Trophoblast cell (in vitro differentiated cells and primary cell): Measurements from ENCODE around the gene KIAA1614.
A peak's percentile ranks its signal among the peaks of the same experiment; 100 is the strongest.

Source experiments
- DNase-seq, 2 donors: peaks; one replicate each; pipeline ENCODE4 v3.0.0-alpha.2; 2016
- H2AFZ ChIP-seq: 2 replicates; pipeline ENCODE4 v1.6.1; 2013; ENCODE audit warnings: low read length, moderate library complexity, mild to moderate bottlenecking; ENCODE audit not compliant: insufficient read depth, poor library complexity
- H2AK5ac ChIP-seq: 2 replicates; pipeline ENCODE4 v1.6.1; 2013; ENCODE audit warnings: mild to moderate bottlenecking, low read length
- H2BK120ac ChIP-seq: 2 replicates; pipeline ENCODE4 v1.6.1; 2013; ENCODE audit warnings: low read length, mild to moderate bottlenecking, moderate library complexity; ENCODE audit not compliant: insufficient read depth, poor library complexity
- H2BK12ac ChIP-seq: 2 replicates; pipeline ENCODE4 v1.6.1; 2013; ENCODE audit warnings: mild to moderate bottlenecking, low read length, moderate library complexity
- H2BK5ac ChIP-seq: 2 replicates; pipeline ENCODE4 v1.6.1; 2013; ENCODE audit warnings: low read length, low read depth, moderate library complexity, mild to moderate bottlenecking; ENCODE audit not compliant: poor library complexity
- H3K14ac ChIP-seq: 2 replicates; pipeline ENCODE4 v1.6.1; 2013; ENCODE audit warnings: mild to moderate bottlenecking, low read length
- H3K18ac ChIP-seq: 2 replicates; pipeline ENCODE4 v1.6.1; 2013; ENCODE audit warnings: mild to moderate bottlenecking, low read length
- H3K23ac ChIP-seq: 2 replicates; pipeline ENCODE4 v1.6.1; 2013; ENCODE audit warnings: low read length
- H3K27ac ChIP-seq: 2 replicates; pipeline ENCODE4 v1.5.1; 2013; ENCODE audit warnings: low read depth, mild to moderate bottlenecking, inconsistent platforms, low read length, moderate library complexity
- H3K27me3 ChIP-seq: 2 replicates; pipeline ENCODE4 v1.6.1; 2013; ENCODE audit warnings: inconsistent platforms, mild to moderate bottlenecking, low read length, moderate library complexity; ENCODE audit not compliant: insufficient read depth
- H3K36me3 ChIP-seq, 2 experiments: 1 replicate in 1 of 2; 2 replicates in 1 of 2; pipeline ENCODE4 v1.6.1; 2013; ENCODE audit warnings: low read length in 2 of 2, mild to moderate bottlenecking in 2 of 2, moderate library complexity in 1 of 2; ENCODE audit not compliant: insufficient read depth in 2 of 2, control insufficient read depth in 1 of 2
- H3K4ac ChIP-seq: 2 replicates; pipeline ENCODE4 v1.6.1; 2013; ENCODE audit warnings: low read depth, mild to moderate bottlenecking, low read length, moderate library complexity
- H3K4me1 ChIP-seq, 2 experiments: 1 replicate in 1 of 2; 2 replicates in 1 of 2; pipeline ENCODE4 v1.6.1; 2013; ENCODE audit warnings: low read length in 2 of 2, mild to moderate bottlenecking in 2 of 2, moderate library complexity in 1 of 2; ENCODE audit not compliant: insufficient read depth in 2 of 2, control insufficient read depth in 1 of 2
- H3K4me2 ChIP-seq: 2 replicates; pipeline ENCODE4 v1.6.1; 2013; ENCODE audit warnings: inconsistent platforms, mild to moderate bottlenecking, low read length, moderate library complexity
- H3K4me3 ChIP-seq: 2 replicates; pipeline ENCODE4 v1.5.1; 2013; ENCODE audit warnings: mild to moderate bottlenecking, low read depth, low read length, inconsistent platforms
- H3K79me1 ChIP-seq: one replicate; pipeline ENCODE4 v1.6.1; 2013; ENCODE audit warnings: low read length
- H3K79me2 ChIP-seq: 2 replicates; pipeline ENCODE4 v1.6.1; 2013; ENCODE audit warnings: low read length, mild to moderate bottlenecking; ENCODE audit not compliant: control insufficient read depth, insufficient read depth, poor library complexity
- H3K9ac ChIP-seq: 2 replicates; pipeline ENCODE4 v1.6.1; 2013; ENCODE audit warnings: mild to moderate bottlenecking, low read length
- H3K9me3 ChIP-seq: 2 replicates; pipeline ENCODE4 v1.6.1; 2013; ENCODE audit warnings: low read depth, mild to moderate bottlenecking, control low read depth, inconsistent platforms, low read length; ENCODE audit not compliant: insufficient read depth
- H4K12ac ChIP-seq: 2 replicates; pipeline ENCODE4 v1.6.1; 2013; ENCODE audit warnings: low read depth, mild to moderate bottlenecking, low read length, moderate library complexity
- H4K8ac ChIP-seq: 2 replicates; pipeline ENCODE4 v1.6.1; 2013; ENCODE audit warnings: low read depth, mild to moderate bottlenecking, low read length, moderate library complexity
- H4K91ac ChIP-seq: one replicate; pipeline ENCODE4 v1.6.1; 2013; ENCODE audit warnings: low read depth, mild to moderate bottlenecking, low read length, moderate library complexity
- WGBS: extraction: QIAGEN DNeasy Blood & Tissue Kit; methylation state at CpG from one replicate; pipeline ENCODE4 v1.1.7; 2013; ENCODE audit warnings: missing lambda C conversion rate; ENCODE audit not compliant: insufficient read length, insufficient coverage; ENCODE audit errors: extremely low coverage; 5-methylcytosine and 5-hydroxymethylcytosine counted together

KIAA1614 gene

GRCh38 chr1:180892272-180892671 is 20.4 kb upstream of the KIAA1614 start:
- no peak overlapping the region for H3K9ac ChIP-seq
- H3K36me3 ChIP-seq, result no peaks in the 10 kb centered on the region
- no CpG with 5 or more reads among the region's 5 CpGs for WGBS
- H3K4me3 ChIP-seq, result no peak overlapping the region
- H3K79me2 ChIP-seq, result no peaks in the 10 kb centered on the region
- no peaks in the 10 kb centered on the region for H3K27me3 ChIP-seq
- H3K4ac ChIP-seq, result no peak overlapping the region
- H2BK120ac ChIP-seq, result no peak overlapping the region
- H3K4me1 ChIP-seq, result no peaks in the 10 kb centered on the region
- no peak overlapping the region for H4K12ac ChIP-seq
- no peak overlapping the region for H3K27ac ChIP-seq
- no peak overlapping the region for H2AK5ac ChIP-seq
- H4K91ac ChIP-seq, result no peak overlapping the region
- no peak overlapping the region for H3K4me2 ChIP-seq
- H3K9me3 ChIP-seq, result no peaks in the 10 kb centered on the region
- no peak overlapping the region for H4K8ac ChIP-seq
- H3K18ac ChIP-seq, result no peak overlapping the region
- H2AFZ ChIP-seq, result no peak overlapping the region
- no peak overlapping the region for H2BK12ac ChIP-seq
- H3K14ac ChIP-seq, result no peak overlapping the region
- H3K79me1 ChIP-seq, result no peaks in the 10 kb centered on the region
- H2BK5ac ChIP-seq, result no peak overlapping the region
- no peak overlapping the region for H3K23ac ChIP-seq
- no peak for DNase-seq

GRCh38 chr1:180892675-180893074 is 20.0 kb upstream of the KIAA1614 start:
- H3K4me1 ChIP-seq, result no peaks in the 10 kb centered on the region
- H4K91ac ChIP-seq, result no peak overlapping the region
- no CpG with 5 or more reads among the region's 2 CpGs for WGBS
- no peak overlapping the region for H3K9ac ChIP-seq
- H3K27ac ChIP-seq, result no peak overlapping the region
- no peaks in the 10 kb centered on the region for H3K79me2 ChIP-seq
- H3K4ac ChIP-seq, result no peak overlapping the region
- no peak overlapping the region for H2AFZ ChIP-seq
- no peak overlapping the region for H3K14ac ChIP-seq
- no peak overlapping the region for H3K18ac ChIP-seq
- H2BK12ac ChIP-seq, result no peak overlapping the region
- no peaks in the 10 kb centered on the region for H3K9me3 ChIP-seq
- no peak overlapping the region for H4K12ac ChIP-seq
- H3K4me3 ChIP-seq, result no peak overlapping the region
- no peak overlapping the region for H2BK5ac ChIP-seq
- H4K8ac ChIP-seq, result no peak overlapping the region
- no peak for DNase-seq
- H3K23ac ChIP-seq, result no peak overlapping the region
- H3K4me2 ChIP-seq, result no peak overlapping the region
- H3K27me3 ChIP-seq, result no peaks in the 10 kb centered on the region
- H3K36me3 ChIP-seq, result no peaks in the 10 kb centered on the region
- H3K79me1 ChIP-seq, result no peaks in the 10 kb centered on the region
- no peak overlapping the region for H2AK5ac ChIP-seq
- no peak overlapping the region for H2BK120ac ChIP-seq

- H3K36me3 ChIP-seq, result no peaks in the 10 kb centered on the region
- no peak overlapping the region for H2AFZ ChIP-seq
- H3K9me3 ChIP-seq, result no peaks in the 10 kb centered on the region
- no peak overlapping the region for H2AK5ac ChIP-seq
- no peak overlapping the region for H3K4me3 ChIP-seq
- H3K18ac ChIP-seq, result no peak overlapping the region
- no peak overlapping the region for H4K12ac ChIP-seq
- DNase-seq, result no peak
- H3K14ac ChIP-seq, result no peak overlapping the region
- H2BK12ac ChIP-seq, result no peak overlapping the region
- no peak overlapping the region for H2BK120ac ChIP-seq
- H3K79me2 ChIP-seq, result no peaks in the 10 kb centered on the region
- H3K79me1 ChIP-seq, result no peaks in the 10 kb centered on the region
- H4K91ac ChIP-seq, result no peak overlapping the region
- no CpG with 5 or more reads among the region's 3 CpGs for WGBS
- H3K23ac ChIP-seq, result peak overlapping the region; percentile 13
- no peak overlapping the region for H3K27ac ChIP-seq
- H3K4me2 ChIP-seq, result no peak overlapping the region
- H3K9ac ChIP-seq, result no peak overlapping the region
- H2BK5ac ChIP-seq, result no peak overlapping the region
- H4K8ac ChIP-seq, result no peak overlapping the region
- no peaks in the 10 kb centered on the region for H3K4me1 ChIP-seq
- H3K4ac ChIP-seq, result no peak overlapping the region
- H3K27me3 ChIP-seq, result no peaks in the 10 kb centered on the region
Observed at GRCh38 chr1:180893614-180894013, 19.1 kb upstream of the KIAA1614 start.

GRCh38 chr1:180896161-180896560 is 16.5 kb upstream of the KIAA1614 start:
- Histone ChIP-seq H3K4me2 (no peak overlapping the region), H3K79me2 (no peaks in the 10 kb centered on the region), H3K9me3 (peaks cover 2% of the 10 kb centered on the region), H4K12ac (no peak overlapping the region), H3K9ac (no peak overlapping the region), H3K4me3 (no peak overlapping the region), H2AK5ac (no peak overlapping the region), H3K79me1 (peaks cover 3% of the 10 kb centered on the region), H3K27me3 (no peaks in the 10 kb centered on the region), H4K8ac (no peak overlapping the region), H2BK5ac (no peak overlapping the region), H3K14ac (no peak overlapping the region), H3K23ac (no peak overlapping the region), H3K36me3 (no peaks in the 10 kb centered on the region), H3K4me1 (peaks cover 5 to 6% of the 10 kb centered on the region in 2 experiments), H2BK12ac (no peak overlapping the region), H2AFZ (no peak overlapping the region), H3K18ac (no peak overlapping the region), H3K4ac (no peak overlapping the region), H2BK120ac (no peak overlapping the region), H3K27ac (no peak overlapping the region), H4K91ac (no peak overlapping the region)
- WGBS, result no CpG with 5 or more reads among the region's 3 CpGs
- DNase-seq, result no peak
